Ishikawa (cell line): ENCODE results near the gene PRRC2A.

Source experiments
- CEBPB ChIP-seq: IDR thresholded peaks from 2 replicates; pipeline ENCODE4 v1.6.1; 2012
- CREB1 ChIP-seq: IDR thresholded peaks from 2 replicates; pipeline ENCODE4 v1.6.1; 2012; ENCODE audit warnings: low read depth
- EGR1 ChIP-seq: IDR thresholded peaks from 2 replicates; pipeline ENCODE4 v1.6.1; 2012
- EP300 ChIP-seq: IDR thresholded peaks from 2 replicates; pipeline ENCODE4 v1.6.1; 2012; ENCODE audit warnings: borderline replicate concordance
- FOXM1 ChIP-seq: IDR thresholded peaks from 2 replicates; pipeline ENCODE4 v1.6.1; 2012; ENCODE audit warnings: low read depth, borderline replicate concordance
- NFIC ChIP-seq: IDR thresholded peaks from 2 replicates; pipeline ENCODE4 v1.6.1; 2012
- RAD21 ChIP-seq: IDR thresholded peaks from 2 replicates; pipeline ENCODE4 v1.6.1; 2012; ENCODE audit warnings: low read depth
- TAF1 ChIP-seq: IDR thresholded peaks from 2 replicates; pipeline ENCODE4 v1.6.1; 2012; ENCODE audit warnings: low read depth, mild to moderate bottlenecking
- TCF12 ChIP-seq: IDR thresholded peaks from 2 replicates; pipeline ENCODE4 v1.6.1; 2012; ENCODE audit warnings: low read depth
- TEAD4 ChIP-seq: IDR thresholded peaks from 2 replicates; pipeline ENCODE4 v1.6.1; 2012
- YY1 ChIP-seq: IDR thresholded peaks from 2 replicates; pipeline ENCODE4 v1.6.1; 2012; ENCODE audit warnings: low read depth
- ZBTB7A ChIP-seq: IDR thresholded peaks from 2 replicates; pipeline ENCODE4 v1.6.1; 2012; ENCODE audit warnings: low read depth
- TF ChIP-seq, protein P1 (sequence below): IDR thresholded peaks from 2 replicates; pipeline ENCODE4 v1.6.1; 2012; ENCODE audit warnings: low read depth, mild to moderate bottlenecking
- TF ChIP-seq, protein P2 (sequence below): IDR thresholded peaks from 2 replicates; pipeline ENCODE4 v1.6.1; 2012
- TF ChIP-seq, protein P3 (sequence below): IDR thresholded peaks from 2 replicates; pipeline ENCODE4 v1.6.1; 2012

PRRC2A gene

DNA sequence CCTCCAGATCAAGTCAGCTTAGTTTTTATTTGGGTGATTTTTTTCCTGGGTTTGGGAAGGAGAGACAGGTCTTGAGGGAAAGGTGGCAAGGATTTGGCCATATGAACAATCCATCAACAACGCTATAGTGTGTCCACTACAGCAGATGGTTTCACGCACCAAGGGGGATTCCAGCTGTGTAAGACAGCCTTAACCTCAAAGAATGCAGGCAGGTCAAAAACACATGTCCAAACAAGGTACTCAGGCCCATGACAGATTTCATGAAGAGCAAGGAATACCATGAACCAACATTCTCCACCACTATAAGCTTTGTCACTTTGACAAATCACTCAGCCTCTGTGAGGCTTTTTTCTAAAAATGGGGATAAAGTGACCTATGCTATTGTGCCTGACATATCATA lies 3.5 kb upstream of the PRRC2A start:
- no peak for TF ChIP-seq CEBPB
- TF ChIP-seq ZBTB7A, result no peak
- TF ChIP-seq, protein P1, sequence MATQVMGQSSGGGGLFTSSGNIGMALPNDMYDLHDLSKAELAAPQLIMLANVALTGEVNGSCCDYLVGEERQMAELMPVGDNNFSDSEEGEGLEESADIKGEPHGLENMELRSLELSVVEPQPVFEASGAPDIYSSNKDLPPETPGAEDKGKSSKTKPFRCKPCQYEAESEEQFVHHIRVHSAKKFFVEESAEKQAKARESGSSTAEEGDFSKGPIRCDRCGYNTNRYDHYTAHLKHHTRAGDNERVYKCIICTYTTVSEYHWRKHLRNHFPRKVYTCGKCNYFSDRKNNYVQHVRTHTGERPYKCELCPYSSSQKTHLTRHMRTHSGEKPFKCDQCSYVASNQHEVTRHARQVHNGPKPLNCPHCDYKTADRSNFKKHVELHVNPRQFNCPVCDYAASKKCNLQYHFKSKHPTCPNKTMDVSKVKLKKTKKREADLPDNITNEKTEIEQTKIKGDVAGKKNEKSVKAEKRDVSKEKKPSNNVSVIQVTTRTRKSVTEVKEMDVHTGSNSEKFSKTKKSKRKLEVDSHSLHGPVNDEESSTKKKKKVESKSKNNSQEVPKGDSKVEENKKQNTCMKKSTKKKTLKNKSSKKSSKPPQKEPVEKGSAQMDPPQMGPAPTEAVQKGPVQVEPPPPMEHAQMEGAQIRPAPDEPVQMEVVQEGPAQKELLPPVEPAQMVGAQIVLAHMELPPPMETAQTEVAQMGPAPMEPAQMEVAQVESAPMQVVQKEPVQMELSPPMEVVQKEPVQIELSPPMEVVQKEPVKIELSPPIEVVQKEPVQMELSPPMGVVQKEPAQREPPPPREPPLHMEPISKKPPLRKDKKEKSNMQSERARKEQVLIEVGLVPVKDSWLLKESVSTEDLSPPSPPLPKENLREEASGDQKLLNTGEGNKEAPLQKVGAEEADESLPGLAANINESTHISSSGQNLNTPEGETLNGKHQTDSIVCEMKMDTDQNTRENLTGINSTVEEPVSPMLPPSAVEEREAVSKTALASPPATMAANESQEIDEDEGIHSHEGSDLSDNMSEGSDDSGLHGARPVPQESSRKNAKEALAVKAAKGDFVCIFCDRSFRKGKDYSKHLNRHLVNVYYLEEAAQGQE, result no peak
- no peak for TF ChIP-seq TEAD4
- no peak for TF ChIP-seq TAF1
- TF ChIP-seq FOXM1, result no peak
- no peak for TF ChIP-seq EP300
- TF ChIP-seq NFIC, result no peak
- TF ChIP-seq, protein P2, sequence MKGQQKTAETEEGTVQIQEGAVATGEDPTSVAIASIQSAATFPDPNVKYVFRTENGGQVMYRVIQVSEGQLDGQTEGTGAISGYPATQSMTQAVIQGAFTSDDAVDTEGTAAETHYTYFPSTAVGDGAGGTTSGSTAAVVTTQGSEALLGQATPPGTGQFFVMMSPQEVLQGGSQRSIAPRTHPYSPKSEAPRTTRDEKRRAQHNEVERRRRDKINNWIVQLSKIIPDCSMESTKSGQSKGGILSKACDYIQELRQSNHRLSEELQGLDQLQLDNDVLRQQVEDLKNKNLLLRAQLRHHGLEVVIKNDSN, result no peak
- TF ChIP-seq, protein P3, sequence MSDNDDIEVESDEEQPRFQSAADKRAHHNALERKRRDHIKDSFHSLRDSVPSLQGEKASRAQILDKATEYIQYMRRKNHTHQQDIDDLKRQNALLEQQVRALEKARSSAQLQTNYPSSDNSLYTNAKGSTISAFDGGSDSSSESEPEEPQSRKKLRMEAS, result no peak
- TF ChIP-seq CREB1, result no peak
- TF ChIP-seq YY1, result no peak
- TF ChIP-seq TCF12, result no peak
- TF ChIP-seq EGR1, result no peak
- TF ChIP-seq RAD21, result no peak

DNA sequence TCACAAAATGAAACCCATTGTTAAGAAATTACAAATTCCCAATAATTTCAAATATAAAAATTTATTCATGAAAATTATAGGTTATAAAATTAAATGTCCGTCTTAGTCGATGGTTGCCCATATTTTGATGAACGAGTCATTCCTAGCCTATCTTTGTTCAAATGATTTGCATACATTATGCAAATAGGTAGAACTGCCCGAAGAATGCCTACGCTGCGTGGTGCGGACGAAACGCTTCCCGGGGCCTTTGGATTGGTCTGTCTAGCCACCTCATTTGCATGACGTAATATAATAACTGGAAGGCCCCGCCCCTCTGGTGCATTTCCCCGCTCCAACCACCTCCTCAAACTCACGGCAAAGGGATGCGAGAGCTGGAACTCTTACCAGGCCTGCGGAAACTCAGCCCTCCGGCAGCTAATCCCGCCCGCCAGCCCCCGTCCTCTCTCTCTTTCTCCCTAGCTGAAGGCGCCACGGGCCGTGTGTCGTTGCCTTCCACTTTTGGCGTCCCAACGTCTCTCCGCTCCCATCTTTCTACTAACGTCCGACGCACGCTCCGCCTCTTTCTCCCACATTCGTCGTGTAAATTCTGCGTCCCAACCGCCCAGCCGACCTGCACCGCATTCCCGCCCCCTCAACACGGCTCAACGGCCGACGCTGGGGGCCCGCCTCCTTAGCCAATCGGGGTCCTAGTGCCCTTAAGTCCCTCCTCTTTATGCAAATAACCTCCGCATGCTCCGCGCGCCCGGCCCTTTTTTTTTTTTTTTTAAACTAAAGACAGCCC lies 520 bp upstream of the PRRC2A start:
- TF ChIP-seq CEBPB (no peak), TAF1 (no peak), RAD21 (no peak), EP300 (no peak), NFIC (no peak), CREB1 (peak; percentile 71), FOXM1 (no peak), ZBTB7A (no peak), TEAD4 (peak; percentile 69), YY1 (peak; percentile 55; the same call in 1 of the 2 replicates), EGR1 (peak; percentile 72), TCF12 (no peak)
- TF ChIP-seq, protein P1, result no peak
- TF ChIP-seq, protein P3, result peak; percentile 98
- TF ChIP-seq, protein P2, result no peak

DNA sequence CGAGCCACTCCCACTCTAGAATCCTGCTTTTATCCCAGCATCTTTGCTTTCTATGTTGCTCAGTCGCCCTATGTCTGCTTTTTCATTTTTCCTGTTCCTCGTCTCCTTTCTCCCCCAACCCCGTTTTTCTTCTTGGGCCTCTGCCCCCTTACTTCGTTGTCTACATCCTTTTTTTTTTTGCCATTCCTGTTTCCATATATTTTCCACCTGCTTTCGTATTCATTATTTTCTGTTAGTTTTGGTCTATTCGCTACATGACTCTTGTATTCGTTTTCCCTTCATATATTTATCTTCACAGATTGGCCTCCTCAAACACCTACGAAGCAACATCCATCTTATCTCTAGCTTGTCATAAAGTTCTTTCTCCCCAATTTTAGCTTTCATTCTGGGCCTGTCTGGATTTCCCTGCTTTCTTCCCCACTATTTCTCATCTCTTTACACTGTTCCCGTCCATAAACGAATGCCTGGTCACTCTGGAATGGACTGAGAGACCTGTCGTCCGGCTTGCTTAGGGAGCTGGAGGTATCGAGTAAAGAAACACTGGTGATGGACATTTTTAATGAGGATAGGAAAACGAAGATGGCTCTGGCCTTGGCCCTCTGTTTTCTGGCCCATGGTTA lies 915 bp downstream of the PRRC2A start:
- TF ChIP-seq, protein P2, result no peak
- TF ChIP-seq RAD21 (no peak), EP300 (no peak), YY1 (no peak), NFIC (no peak), TEAD4 (no peak), FOXM1 (no peak), TCF12 (no peak), CEBPB (no peak), TAF1 (no peak), CREB1 (no peak), EGR1 (no peak), ZBTB7A (no peak)
- TF ChIP-seq, protein P1, result no peak
- TF ChIP-seq, protein P3, result no peak
